Measurements from ENCODE around the gene DIP2C.

- TF ChIP-seq, protein P1, sequence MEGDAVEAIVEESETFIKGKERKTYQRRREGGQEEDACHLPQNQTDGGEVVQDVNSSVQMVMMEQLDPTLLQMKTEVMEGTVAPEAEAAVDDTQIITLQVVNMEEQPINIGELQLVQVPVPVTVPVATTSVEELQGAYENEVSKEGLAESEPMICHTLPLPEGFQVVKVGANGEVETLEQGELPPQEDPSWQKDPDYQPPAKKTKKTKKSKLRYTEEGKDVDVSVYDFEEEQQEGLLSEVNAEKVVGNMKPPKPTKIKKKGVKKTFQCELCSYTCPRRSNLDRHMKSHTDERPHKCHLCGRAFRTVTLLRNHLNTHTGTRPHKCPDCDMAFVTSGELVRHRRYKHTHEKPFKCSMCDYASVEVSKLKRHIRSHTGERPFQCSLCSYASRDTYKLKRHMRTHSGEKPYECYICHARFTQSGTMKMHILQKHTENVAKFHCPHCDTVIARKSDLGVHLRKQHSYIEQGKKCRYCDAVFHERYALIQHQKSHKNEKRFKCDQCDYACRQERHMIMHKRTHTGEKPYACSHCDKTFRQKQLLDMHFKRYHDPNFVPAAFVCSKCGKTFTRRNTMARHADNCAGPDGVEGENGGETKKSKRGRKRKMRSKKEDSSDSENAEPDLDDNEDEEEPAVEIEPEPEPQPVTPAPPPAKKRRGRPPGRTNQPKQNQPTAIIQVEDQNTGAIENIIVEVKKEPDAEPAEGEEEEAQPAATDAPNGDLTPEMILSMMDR (IDR thresholded peaks at IDR 0.05), result no peak
- TF ChIP-seq POLR2A (IDR thresholded peaks at IDR 0.05) (no peak), EP300 (IDR thresholded peaks at IDR 0.05; ENCODE audit: low read depth) (no peak)
These were observed 163.7 kb downstream of the DIP2C start for GRCh38 chr10:525565-526315.

Measured in transverse colon (tissue), 3 donors.